Stimulated activated naive B cell treated with anti-CD40 and anti-IgM and Interleukin-4, amounts not matched to agents 10 μg/mL and 1 μg/mL and 100 μg/mL, for 72 hours (primary cell): ENCODE results near the gene ZC3H12C.

Experiments
- ATAC-seq, 2 donors: fragments of 150-1000 bp; cut with Tn5 transposase; replicated peaks; 2 replicates each; pipeline ENCODE4 v1.10.0; 2021; ENCODE audit warnings: moderate library complexity in 1 of 2
- DNase-seq: peaks from one replicate; pipeline ENCODE4 v3.0.0; 2021
- H3K27ac Mint-ChIP-seq: one replicate; pipeline ENCODE4 v1.8.0; 2022; ENCODE audit warnings: mild to moderate bottlenecking, mixed read lengths
- H3K27me3 Mint-ChIP-seq, 2 donors: one replicate each; pipeline ENCODE4 v1.8.0; 2022; ENCODE audit warnings: mixed read lengths in 2 of 2
- H3K36me3 Mint-ChIP-seq, 2 donors: one replicate each; pipeline ENCODE4 v1.8.0; 2022; ENCODE audit warnings: mixed read lengths in 2 of 2, mild to moderate bottlenecking in 1 of 2
- H3K4me1 Mint-ChIP-seq, 2 donors: one replicate each; pipeline ENCODE4 v1.8.0; 2022; ENCODE audit warnings: mixed read lengths in 2 of 2, mild to moderate bottlenecking in 1 of 2
- H3K4me3 Mint-ChIP-seq, 2 donors: one replicate each; pipeline ENCODE4 v1.8.0; 2022; ENCODE audit warnings: mild to moderate bottlenecking in 2 of 2, mixed read lengths in 2 of 2, moderate library complexity in 1 of 2
- H3K9me3 Mint-ChIP-seq, 2 donors: one replicate each; pipeline ENCODE4 v1.8.0; 2022; ENCODE audit warnings: mixed read lengths in 2 of 2, mild to moderate bottlenecking in 1 of 2

ZC3H12C gene

DNA sequence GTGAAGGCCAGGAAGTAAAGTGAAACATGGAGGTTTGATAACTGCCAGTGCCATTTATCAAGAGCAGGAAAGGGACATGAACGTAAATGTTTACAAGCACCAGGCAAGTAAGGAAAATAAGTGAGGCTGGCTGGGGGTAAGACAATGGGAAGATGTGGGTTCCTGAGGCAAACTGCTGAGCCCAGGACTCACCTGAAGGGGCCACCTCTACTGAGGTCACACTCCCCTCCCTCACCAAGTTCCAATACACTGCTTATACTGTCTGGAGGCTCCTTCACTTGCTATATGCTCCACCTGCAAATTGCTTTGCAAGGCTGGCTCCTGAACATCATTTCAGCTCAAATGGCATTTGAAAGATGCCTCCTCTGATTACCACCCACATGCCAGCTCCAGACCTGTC lies 10.3 kb upstream of the ZC3H12C start:
- Mint-ChIP-seq H3K9me3 (peaks cover 0 to 2% of the 10 kb centered on the region in 2 donors), H3K4me3 (no peak overlapping the region), H3K36me3 (no peaks in the 10 kb centered on the region), H3K27me3 (peaks cover 22 to 27% of the 10 kb centered on the region in 2 donors), H3K4me1 (peaks cover 3 to 9% of the 10 kb centered on the region in 2 donors), H3K27ac (no peak overlapping the region)
- DNase-seq (no peak), ATAC-seq (no peak)

DNA sequence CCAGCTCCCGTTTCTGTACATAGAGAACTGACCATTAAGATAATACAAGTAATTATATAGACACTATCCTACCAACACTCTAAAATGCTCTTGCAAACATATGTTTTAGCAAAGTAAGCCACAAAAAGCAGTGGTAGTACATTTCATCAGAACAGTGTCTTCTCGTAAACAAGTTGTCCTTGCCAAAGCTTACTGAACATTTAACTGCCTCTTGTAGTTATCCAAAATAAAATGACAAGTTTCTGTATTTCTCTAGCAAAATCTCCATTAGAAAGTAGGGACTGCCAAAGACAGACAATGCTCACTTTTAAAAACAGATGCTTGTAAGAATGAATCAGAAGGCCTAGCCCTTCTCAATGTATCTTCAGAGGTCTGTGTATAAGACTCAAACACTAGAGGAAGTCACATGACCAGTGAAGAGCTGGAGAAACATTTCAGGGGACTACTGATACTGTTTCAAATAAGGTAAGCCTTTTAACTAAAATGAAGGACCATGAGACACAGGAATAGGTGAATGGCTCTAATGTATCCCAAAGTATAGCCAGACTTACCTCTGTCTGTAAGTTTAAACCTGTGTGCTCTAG lies 7.8 kb upstream of the ZC3H12C start:
- peaks cover 5 to 7% of the 10 kb centered on the region in 2 donors for H3K4me1 Mint-ChIP-seq
- H3K27me3 Mint-ChIP-seq: peaks cover 22 to 27% of the 10 kb centered on the region in 2 donors
- no peaks in the 10 kb centered on the region for H3K36me3 Mint-ChIP-seq
- H3K4me3 Mint-ChIP-seq: no peak overlapping the region
- ATAC-seq (no peak), DNase-seq (no peak)
- H3K9me3 Mint-ChIP-seq: no peaks in the 10 kb centered on the region
- H3K27ac Mint-ChIP-seq: no peak overlapping the region

- ATAC-seq: no peak
- H3K4me3 Mint-ChIP-seq: no peak overlapping the region
- H3K27me3 Mint-ChIP-seq: peaks cover 18 to 22% of the 10 kb centered on the region in 2 donors
- DNase-seq: no peak
- no peaks in the 10 kb centered on the region for H3K9me3 Mint-ChIP-seq
- H3K36me3 Mint-ChIP-seq: no peaks in the 10 kb centered on the region
- H3K4me1 Mint-ChIP-seq: peaks cover 5 to 7% of the 10 kb centered on the region in 2 donors
- H3K27ac Mint-ChIP-seq: peak overlapping the region; percentile 38
These were observed 6.3 kb upstream of the ZC3H12C start for GRCh38 chr11:110086892-110087309.

DNA sequence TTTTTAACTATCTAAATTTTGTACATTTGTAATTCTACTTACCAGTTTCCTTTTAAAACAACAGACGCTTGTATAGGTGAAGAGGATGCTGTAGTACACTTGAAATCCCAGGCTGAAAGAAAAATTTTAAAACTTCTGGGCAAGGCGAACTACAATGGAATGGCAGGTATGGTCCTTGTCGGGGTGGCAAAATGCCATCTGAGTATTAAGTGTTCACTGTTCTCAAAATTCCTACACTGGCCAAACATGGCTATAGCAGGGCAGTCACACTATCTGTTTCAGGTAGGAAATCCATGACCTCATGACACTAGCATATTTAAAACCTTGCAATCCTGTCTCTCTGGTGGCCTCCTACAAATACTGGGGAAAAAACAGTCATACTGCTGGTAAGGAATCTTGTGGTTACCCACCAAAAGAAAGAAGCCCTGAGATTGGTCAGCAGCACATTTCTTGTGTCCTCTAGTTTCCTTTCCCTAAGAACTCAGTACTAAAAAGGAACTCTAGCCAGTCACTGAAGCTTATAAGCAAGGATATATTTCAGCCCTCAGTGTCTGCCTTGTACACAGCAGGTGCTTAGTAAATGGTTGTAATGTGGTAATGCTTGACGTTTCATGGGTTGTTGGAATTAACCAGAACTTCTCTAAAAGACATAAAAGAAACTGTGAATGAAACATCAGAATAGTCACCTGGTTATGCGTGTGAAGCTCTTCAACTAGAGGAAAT lies 5.2 kb upstream of the ZC3H12C start:
- ATAC-seq (no peak), DNase-seq (no peak)
- Mint-ChIP-seq H3K4me3 (no peak overlapping the region), H3K9me3 (no peaks in the 10 kb centered on the region), H3K4me1 (peaks cover 8 to 14% of the 10 kb centered on the region in 2 donors), H3K27me3 (peaks cover 17 to 22% of the 10 kb centered on the region in 2 donors), H3K27ac (no peak overlapping the region), H3K36me3 (peaks cover 0 to 6% of the 10 kb centered on the region in 2 donors)

DNA sequence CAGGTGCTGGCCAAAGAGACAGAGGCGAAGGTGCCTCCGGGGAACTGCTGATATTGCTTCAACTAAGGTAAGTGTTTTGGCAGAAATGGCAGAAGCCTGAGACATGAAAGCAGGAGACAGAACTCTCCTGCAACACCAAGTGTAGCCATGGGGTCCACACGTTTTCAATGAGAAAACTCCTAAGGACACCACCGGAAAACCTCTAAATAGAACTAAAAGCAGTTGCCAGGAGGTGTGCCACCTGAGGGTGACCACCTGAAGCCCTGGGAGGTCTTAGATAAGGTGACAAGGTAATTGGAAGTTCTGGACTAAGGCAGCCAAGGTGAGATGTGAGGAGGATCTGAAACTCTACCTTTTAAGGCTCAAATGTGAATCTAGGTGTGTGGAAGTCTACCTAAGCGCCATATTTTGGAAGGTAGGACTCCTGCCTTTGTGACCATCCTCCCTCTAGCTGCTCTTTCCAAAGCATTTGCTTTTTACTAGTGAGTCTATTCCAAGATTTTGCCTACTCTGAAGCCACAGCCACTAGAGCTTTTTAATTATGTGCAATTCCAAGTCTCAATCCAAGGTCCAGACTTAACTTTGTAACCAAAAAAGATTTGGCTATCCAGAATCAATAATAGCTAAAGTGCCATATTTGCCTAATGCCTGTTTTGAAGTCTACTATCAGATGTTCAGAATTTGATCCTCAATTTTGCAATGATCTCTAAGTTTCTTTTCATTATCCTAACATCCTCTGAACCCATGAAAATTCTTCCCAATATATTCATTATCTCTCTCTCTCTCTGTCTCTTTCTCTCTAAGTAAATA lies 4.5 kb upstream of the ZC3H12C start:
- H3K36me3 Mint-ChIP-seq: peaks cover 1 to 8% of the 10 kb centered on the region in 2 donors
- H3K27ac Mint-ChIP-seq: no peak overlapping the region
- H3K4me3 Mint-ChIP-seq: no peak overlapping the region
- DNase-seq (no peak), ATAC-seq (no peak)
- peaks cover 19 to 24% of the 10 kb centered on the region in 2 donors for H3K27me3 Mint-ChIP-seq
- peaks cover 9 to 17% of the 10 kb centered on the region in 2 donors for H3K4me1 Mint-ChIP-seq
- H3K9me3 Mint-ChIP-seq: no peaks in the 10 kb centered on the region

GRCh38 chr11:110089617-110090282 lies 3.4 kb upstream of the ZC3H12C start:
- H3K36me3 Mint-ChIP-seq: peaks cover 3 to 11% of the 10 kb centered on the region in 2 donors
- DNase-seq: no peak

GRCh38 chr11:110090466-110091026 lies 2.6 kb upstream of the ZC3H12C start:
- ATAC-seq: no peak
- Mint-ChIP-seq H3K9me3 (no peaks in the 10 kb centered on the region), H3K4me3 (no peak overlapping the region), H3K4me1 (peaks cover 15 to 21% of the 10 kb centered on the region in 2 donors), H3K36me3 (peaks cover 4 to 14% of the 10 kb centered on the region in 2 donors), H3K27me3 (peaks cover 27 to 32% of the 10 kb centered on the region in 2 donors), H3K27ac (no peak overlapping the region)
- no peak for DNase-seq

More at GRCh38 chr11:110089617-110090282, 3.4 kb upstream of the ZC3H12C start:
- H3K27ac Mint-ChIP-seq: no peak overlapping the region
- H3K27me3 Mint-ChIP-seq: peaks cover 24 to 29% of the 10 kb centered on the region in 2 donors
- H3K9me3 Mint-ChIP-seq: no peaks in the 10 kb centered on the region
- H3K4me1 Mint-ChIP-seq: peaks cover 13 to 21% of the 10 kb centered on the region in 2 donors
- H3K4me3 Mint-ChIP-seq: no peak overlapping the region
- ATAC-seq: peak in 1 of 2 donors; percentile 14

GRCh38 chr11:110092111-110092514 lies 1.1 kb upstream of the ZC3H12C start:
- DNase-seq (no peak), ATAC-seq (no peak)
- Mint-ChIP-seq H3K27ac (peak overlapping the region; percentile 94), H3K9me3 (no peaks in the 10 kb centered on the region), H3K4me1 (peaks cover 17% of the 10 kb centered on the region in 2 donors), H3K4me3 (peak overlapping the region; percentile 87), H3K27me3 (peaks cover 24 to 30% of the 10 kb centered on the region in 2 donors), H3K36me3 (peaks cover 10 to 20% of the 10 kb centered on the region in 2 donors)

DNA sequence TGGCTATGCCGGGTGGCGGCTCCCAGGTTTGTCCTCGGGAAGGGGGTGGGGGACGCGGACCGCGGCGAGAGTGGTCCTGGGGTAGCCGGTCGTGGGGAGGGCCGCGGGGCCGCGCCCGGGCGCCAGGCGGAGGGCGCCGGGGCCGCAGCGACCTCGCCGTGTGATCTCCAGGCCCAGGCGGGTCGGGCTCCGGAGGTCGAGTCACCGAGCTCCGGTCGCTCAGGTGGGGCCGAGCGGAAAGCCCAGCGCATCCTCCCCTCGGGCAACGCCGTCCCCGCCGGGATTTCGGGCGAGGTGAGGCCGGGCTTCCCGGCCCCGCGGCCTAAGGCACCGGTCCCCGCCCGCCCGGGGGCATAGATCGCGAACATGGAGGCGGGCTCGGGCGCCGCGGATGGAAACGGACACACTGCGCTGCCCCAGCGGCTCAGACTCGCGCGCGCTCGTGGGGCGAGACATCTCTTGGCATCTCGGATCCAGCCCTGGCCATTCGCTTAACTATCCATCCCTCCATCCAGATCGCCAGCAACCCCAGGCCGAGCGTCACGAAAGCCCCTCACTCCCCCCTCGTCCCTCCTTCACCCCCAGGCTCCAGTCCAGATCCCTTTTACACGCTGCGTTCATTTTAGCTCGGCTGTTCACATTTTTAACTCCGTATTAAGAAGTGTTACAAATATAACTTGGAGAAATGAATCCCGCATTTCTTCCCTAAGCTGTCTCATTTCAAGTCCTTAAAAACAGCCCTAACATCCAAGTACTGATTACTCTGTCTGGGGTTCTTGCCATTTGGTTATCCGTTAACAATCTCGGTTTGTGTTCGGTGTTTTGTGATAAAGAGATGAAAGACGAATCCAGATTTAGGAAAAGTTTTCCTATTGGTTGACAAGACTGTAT lies 460 bp downstream of the ZC3H12C start:
- no peaks in the 10 kb centered on the region for H3K9me3 Mint-ChIP-seq
- H3K4me1 Mint-ChIP-seq: peaks cover 14% of the 10 kb centered on the region in 2 donors

GRCh38 chr11:110094298-110095285 lies 1.4 kb downstream of the ZC3H12C start:
- Mint-ChIP-seq H3K4me1 (peaks cover 14% of the 10 kb centered on the region in 2 donors), H3K27ac (peak overlapping the region; percentile 93), H3K36me3 (peaks cover 10 to 20% of the 10 kb centered on the region in 2 donors), H3K4me3 (peak overlapping the region; percentile 87 to 89), H3K27me3 (peaks cover 24 to 30% of the 10 kb centered on the region in 2 donors), H3K9me3 (no peaks in the 10 kb centered on the region)
- ATAC-seq (no peak), DNase-seq (no peak)

More for the DNA sequence above, 460 bp downstream of the ZC3H12C start:
- H3K27ac Mint-ChIP-seq: peak overlapping the region; percentile 93
- DNase-seq (peak; percentile 18), ATAC-seq (peak; percentile 24 to 26)
- peak overlapping the region; percentile 87 to 89 for H3K4me3 Mint-ChIP-seq
- H3K27me3 Mint-ChIP-seq: peaks cover 24 to 29% of the 10 kb centered on the region in 2 donors
- peaks cover 10 to 20% of the 10 kb centered on the region in 2 donors for H3K36me3 Mint-ChIP-seq

DNA sequence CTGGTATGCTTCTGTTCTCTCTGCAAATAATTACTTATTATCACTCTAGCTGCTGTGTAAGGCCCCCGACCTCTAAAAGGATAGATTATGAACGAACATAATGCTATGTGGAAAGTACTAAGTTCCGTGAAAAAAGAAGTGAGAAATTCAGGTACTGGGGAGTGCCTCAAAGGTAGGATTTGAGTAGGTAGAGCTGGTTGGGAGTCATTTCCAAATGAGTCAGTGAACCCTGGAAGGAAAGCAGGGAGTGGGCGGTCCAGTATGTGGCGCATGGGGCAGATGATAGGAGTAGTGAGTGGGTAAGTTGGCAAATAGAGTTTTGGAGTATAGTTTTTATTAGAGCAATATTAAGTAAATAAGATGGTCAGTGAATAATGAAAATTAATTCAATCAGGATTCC lies 2.4 kb downstream of the ZC3H12C start:
- peaks cover 24 to 35% of the 10 kb centered on the region in 2 donors for H3K27me3 Mint-ChIP-seq
- H3K4me3 Mint-ChIP-seq: no peak overlapping the region
- H3K4me1 Mint-ChIP-seq: peaks cover 14% of the 10 kb centered on the region in 2 donors
- H3K27ac Mint-ChIP-seq: no peak overlapping the region
- ATAC-seq: no peak
- no peaks in the 10 kb centered on the region for H3K9me3 Mint-ChIP-seq
- peaks cover 12 to 24% of the 10 kb centered on the region in 2 donors for H3K36me3 Mint-ChIP-seq
- DNase-seq: no peak

DNA sequence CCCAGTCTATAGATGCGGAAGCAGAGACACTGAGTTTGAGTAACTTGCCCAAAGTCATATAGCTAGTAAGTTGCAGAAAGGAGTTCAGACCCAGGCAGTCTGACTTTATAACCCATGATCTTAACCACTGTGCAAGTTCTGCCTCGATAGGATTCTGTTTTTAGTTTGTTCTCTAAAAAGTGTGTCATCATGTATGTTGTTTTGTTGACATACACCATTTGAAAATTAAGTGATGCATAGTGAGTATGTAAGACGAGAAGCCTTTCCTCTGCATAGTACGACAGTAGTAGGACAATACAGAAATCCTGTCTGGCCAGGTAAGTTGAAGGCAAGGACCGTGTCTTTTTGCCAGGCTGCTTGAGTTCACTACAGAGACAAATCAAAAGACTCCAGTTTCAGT lies 3.3 kb downstream of the ZC3H12C start:
- H3K36me3 Mint-ChIP-seq: peaks cover 12 to 33% of the 10 kb centered on the region in 2 donors
- no peak for ATAC-seq
- H3K4me3 Mint-ChIP-seq: no peak overlapping the region
- H3K27me3 Mint-ChIP-seq: peaks cover 24 to 35% of the 10 kb centered on the region in 2 donors
- no peak overlapping the region for H3K27ac Mint-ChIP-seq
- no peaks in the 10 kb centered on the region for H3K9me3 Mint-ChIP-seq
- no peak for DNase-seq
- H3K4me1 Mint-ChIP-seq: peaks cover 14% of the 10 kb centered on the region in 2 donors
